ENCODE data around the gene CTDNEP1.

CTDNEP1 gene

GRCh38 chr17:7261379-7262191 is 10.1 kb upstream of the CTDNEP1 start:
- Mint-ChIP-seq H3K27ac (no peak overlapping the region), H3K4me3 (peak overlapping the region; percentile 79), H3K4me1 (peaks cover 14% of the 10 kb centered on the region), H3K27me3 (peaks cover 12% of the 10 kb centered on the region), H3K36me3 (peaks cover 5% of the 10 kb centered on the region), H3K9me3 (no peaks in the 10 kb centered on the region)
- DNase-seq (ENCODE audit: low spot score in 2 of 2), result no peak
- ATAC-seq (ENCODE audit: low read depth), result peak; percentile 51

DNA sequence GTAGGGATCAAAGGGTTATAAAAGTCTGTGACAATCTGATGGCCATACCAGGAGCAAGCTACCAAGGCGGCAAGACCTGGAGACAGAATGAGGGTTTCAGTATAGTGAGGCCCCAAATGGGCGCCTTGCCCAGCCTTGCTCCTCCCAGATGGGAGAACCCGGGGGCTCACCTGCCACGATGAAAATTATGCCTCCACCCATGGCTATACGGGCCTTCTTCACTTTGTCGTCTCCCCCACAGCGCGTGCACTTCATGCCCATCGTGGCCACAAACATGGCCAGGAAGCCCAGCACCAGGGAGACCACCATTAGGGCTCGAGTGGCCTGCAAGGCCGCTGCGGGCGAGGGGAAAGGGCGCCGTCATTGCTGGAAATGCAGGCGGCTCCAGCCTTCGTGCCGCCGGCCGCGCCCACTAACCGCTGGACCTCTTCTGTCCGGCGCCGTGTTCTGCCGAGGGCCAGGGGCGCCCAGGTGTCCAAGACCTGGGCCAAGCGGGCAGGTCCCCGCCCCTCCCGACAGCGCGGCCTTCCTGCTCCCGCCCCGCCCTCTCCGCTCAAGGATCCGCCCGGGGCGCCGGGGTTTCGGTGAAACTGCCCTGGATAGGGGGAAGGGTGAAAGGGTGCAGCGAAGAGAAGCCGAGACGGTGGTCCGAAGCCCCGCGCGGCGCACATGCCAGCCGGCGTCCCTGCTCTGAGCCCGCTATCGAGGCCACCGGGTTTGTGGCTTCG is 9.3 kb upstream of the CTDNEP1 start:
- peaks cover 10% of the 10 kb centered on the region for H3K27me3 Mint-ChIP-seq
- peak; percentile 38 for ATAC-seq (ENCODE audit: low read depth)

GRCh38 chr17:7260151-7260550 is 8.6 kb upstream of the CTDNEP1 start:
- no peak for DNase-seq (ENCODE audit: low spot score in 2 of 2)
- no peak for ATAC-seq (ENCODE audit: low read depth)
- Mint-ChIP-seq H3K4me3 (peak overlapping the region; percentile 43), H3K4me1 (peaks cover 14% of the 10 kb centered on the region), H3K36me3 (peaks cover 9% of the 10 kb centered on the region), H3K27ac (no peak overlapping the region), H3K27me3 (peaks cover 10% of the 10 kb centered on the region), H3K9me3 (no peaks in the 10 kb centered on the region)

More for the DNA sequence above, 9.3 kb upstream of the CTDNEP1 start:
- peaks cover 14% of the 10 kb centered on the region for H3K4me1 Mint-ChIP-seq
- H3K27ac Mint-ChIP-seq, result no peak overlapping the region
- H3K4me3 Mint-ChIP-seq, result peak overlapping the region; percentile 69
- no peaks in the 10 kb centered on the region for H3K9me3 Mint-ChIP-seq
- peaks cover 9% of the 10 kb centered on the region for H3K36me3 Mint-ChIP-seq
- DNase-seq (ENCODE audit: low spot score in 2 of 2), result no peak

- Mint-ChIP-seq H3K36me3 (peaks cover 12% of the 10 kb centered on the region), H3K27ac (no peak overlapping the region), H3K27me3 (peaks cover 10% of the 10 kb centered on the region), H3K4me3 (no peak overlapping the region), H3K4me1 (peaks cover 14% of the 10 kb centered on the region), H3K9me3 (no peaks in the 10 kb centered on the region)
- no peak for DNase-seq (ENCODE audit: low spot score in 2 of 2)
- ATAC-seq (ENCODE audit: low read depth), result no peak
These were observed 8.0 kb upstream of the CTDNEP1 start for GRCh38 chr17:7259555-7259889.

- peaks cover 13% of the 10 kb centered on the region for H3K4me1 Mint-ChIP-seq
- ATAC-seq (ENCODE audit: low read depth) (no peak), DNase-seq (ENCODE audit: low spot score in 2 of 2) (no peak)
- H3K27me3 Mint-ChIP-seq, result peaks cover 9% of the 10 kb centered on the region
- peaks cover 12% of the 10 kb centered on the region for H3K36me3 Mint-ChIP-seq
- H3K27ac Mint-ChIP-seq, result no peak overlapping the region
- H3K4me3 Mint-ChIP-seq, result no peak overlapping the region
- H3K9me3 Mint-ChIP-seq, result no peaks in the 10 kb centered on the region
These were observed 7.4 kb upstream of the CTDNEP1 start for GRCh38 chr17:7258731-7259554.

GRCh38 chr17:7256766-7257456 is 5.4 kb upstream of the CTDNEP1 start:
- Mint-ChIP-seq H3K36me3 (peaks cover 18% of the 10 kb centered on the region), H3K4me3 (no peak overlapping the region), H3K9me3 (no peaks in the 10 kb centered on the region), H3K27ac (no peak overlapping the region), H3K27me3 (no peaks in the 10 kb centered on the region), H3K4me1 (peaks cover 13% of the 10 kb centered on the region)
- DNase-seq (ENCODE audit: low spot score in 2 of 2), result no peak
- ATAC-seq (ENCODE audit: low read depth), result no peak

DNA sequence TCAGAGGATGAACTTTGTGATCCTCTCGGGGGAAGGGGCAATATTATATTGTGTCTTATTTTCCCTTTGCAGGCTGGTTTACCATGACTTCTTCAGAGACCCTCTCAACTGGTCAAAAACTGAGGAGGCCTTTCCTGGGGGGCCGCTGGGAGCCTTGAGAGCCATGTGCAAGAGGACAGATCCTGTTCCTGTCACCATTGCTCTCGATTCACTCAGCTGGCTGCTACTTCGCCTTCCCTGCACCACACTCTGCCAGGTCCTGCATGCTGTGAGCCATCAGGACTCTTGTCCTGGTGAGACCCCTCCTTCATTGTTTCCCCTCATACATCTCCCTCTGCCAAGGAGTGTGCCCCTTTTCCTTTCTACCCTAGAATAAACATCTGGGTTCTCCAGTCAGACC is 3.0 kb upstream of the CTDNEP1 start:
- DNase-seq (ENCODE audit: low spot score in 2 of 2) (no peak), ATAC-seq (ENCODE audit: low read depth) (no peak)
- peaks cover 17% of the 10 kb centered on the region for H3K4me1 Mint-ChIP-seq
- no peaks in the 10 kb centered on the region for H3K9me3 Mint-ChIP-seq
- H3K27me3 Mint-ChIP-seq, result no peaks in the 10 kb centered on the region
- H3K27ac Mint-ChIP-seq, result no peak overlapping the region
- H3K36me3 Mint-ChIP-seq, result peaks cover 18% of the 10 kb centered on the region
- no peak overlapping the region for H3K4me3 Mint-ChIP-seq

- peaks cover 26% of the 10 kb centered on the region for H3K4me1 Mint-ChIP-seq
- peak overlapping the region; percentile 99 for H3K27ac Mint-ChIP-seq
- ATAC-seq (ENCODE audit: low read depth) (no peak), DNase-seq (ENCODE audit: low spot score in 2 of 2) (no peak)
- H3K36me3 Mint-ChIP-seq, result peaks cover 18% of the 10 kb centered on the region
- no peaks in the 10 kb centered on the region for H3K9me3 Mint-ChIP-seq
- peak overlapping the region; percentile 89 for H3K4me3 Mint-ChIP-seq
- no peaks in the 10 kb centered on the region for H3K27me3 Mint-ChIP-seq
These were observed 1.5 kb upstream of the CTDNEP1 start for GRCh38 chr17:7253082-7253481.

- peaks cover 18% of the 10 kb centered on the region for H3K36me3 Mint-ChIP-seq
- DNase-seq (ENCODE audit: low spot score in 2 of 2), result no peak
- H3K4me1 Mint-ChIP-seq, result peaks cover 26% of the 10 kb centered on the region
- no peaks in the 10 kb centered on the region for H3K9me3 Mint-ChIP-seq
- H3K27ac Mint-ChIP-seq, result peak within 1 kb of the TSS; percentile 99
- no peaks in the 10 kb centered on the region for H3K27me3 Mint-ChIP-seq
- ATAC-seq (ENCODE audit: low read depth), result peak; percentile 62
- H3K4me3 Mint-ChIP-seq, result peak within 1 kb of the TSS; percentile 89
These were observed 876 bp upstream of the CTDNEP1 start, which contains the start of gene ELP5 for GRCh38 chr17:7252176-7253043. ELP5 (plus strand) TSS chr17:7252215; CDS start chr17:7252551, 336 bp downstream.

- peak overlapping the region; percentile 89 for H3K4me3 Mint-ChIP-seq
- peaks cover 20% of the 10 kb centered on the region for H3K36me3 Mint-ChIP-seq
- H3K4me1 Mint-ChIP-seq, result peaks cover 26% of the 10 kb centered on the region
- ATAC-seq (ENCODE audit: low read depth) (no peak), DNase-seq (ENCODE audit: low spot score in 2 of 2) (peak in 1 of 2 donors; percentile 25)
- no peaks in the 10 kb centered on the region for H3K9me3 Mint-ChIP-seq
- no peaks in the 10 kb centered on the region for H3K27me3 Mint-ChIP-seq
- H3K27ac Mint-ChIP-seq, result peak overlapping the region; percentile 99
These were observed 573 bp downstream of the CTDNEP1 start for GRCh38 chr17:7250695-7251627.

DNA sequence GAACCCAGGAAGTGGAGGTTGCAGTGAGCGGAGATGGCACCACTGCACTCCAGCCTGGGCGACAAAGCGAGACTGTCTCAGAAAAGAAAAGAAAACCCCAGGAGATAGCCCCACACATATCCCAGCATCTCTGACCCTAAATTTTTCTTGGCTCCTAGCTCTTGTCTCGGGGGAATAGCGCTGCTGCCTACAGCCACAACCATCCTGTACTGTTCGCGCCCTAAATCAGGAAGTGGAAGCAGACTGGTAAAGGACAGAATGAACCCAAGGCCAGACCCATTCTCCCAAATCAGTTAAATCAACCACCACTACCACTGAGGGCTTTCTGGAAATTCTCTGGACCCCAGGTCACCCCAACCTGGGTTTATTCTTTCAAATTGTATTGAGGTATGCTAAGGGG is 1.7 kb downstream of the CTDNEP1 start:
- no peak for DNase-seq (ENCODE audit: low spot score in 2 of 2)
- Mint-ChIP-seq H3K9me3 (no peaks in the 10 kb centered on the region), H3K4me1 (peaks cover 26% of the 10 kb centered on the region), H3K36me3 (peaks cover 21% of the 10 kb centered on the region), H3K4me3 (peak overlapping the region; percentile 89), H3K27ac (peak overlapping the region; percentile 99), H3K27me3 (no peaks in the 10 kb centered on the region)
- ATAC-seq (ENCODE audit: low read depth), result no peak

- H3K4me1 Mint-ChIP-seq, result peaks cover 26% of the 10 kb centered on the region
- H3K27me3 Mint-ChIP-seq, result no peaks in the 10 kb centered on the region
These were observed 2.3 kb downstream of the CTDNEP1 start for GRCh38 chr17:7249214-7249613.

More at GRCh38 chr17:7249214-7249613, 2.3 kb downstream of the CTDNEP1 start:
- peak overlapping the region; percentile 99 for H3K27ac Mint-ChIP-seq
- peak overlapping the region; percentile 73 for H3K4me3 Mint-ChIP-seq
- no peak for ATAC-seq (ENCODE audit: low read depth)
- DNase-seq (ENCODE audit: low spot score in 2 of 2), result no peak
- H3K9me3 Mint-ChIP-seq, result no peaks in the 10 kb centered on the region
- peaks cover 19% of the 10 kb centered on the region for H3K36me3 Mint-ChIP-seq
